ENCODE measurements around the gene GLIS1. TPM values are rescaled to one million over a fixed set of nuclear protein-coding genes. Genes with fewer than 3 reads are reported as not detected.

GLIS1 gene
- total RNA-seq, 1 donor from 2014 or later: 0.69 TPM

GRCh38 chr1:53485478-53486394 lies 253.2 kb downstream of the GLIS1 start:
- peak; percentile 85 for DNase-seq

- DNase-seq: no peak
These were observed 254.1 kb downstream of the GLIS1 start for GRCh38 chr1:53484705-53485477.

- DNase-seq: no peak
These were observed 255.3 kb downstream of the GLIS1 start for GRCh38 chr1:53483656-53484055.

- no peak for DNase-seq
These were observed 255.8 kb downstream of the GLIS1 start for GRCh38 chr1:53483170-53483569.

- no peak for DNase-seq
These were observed 256.4 kb downstream of the GLIS1 start for GRCh38 chr1:53482441-53483153.

GRCh38 chr1:53481456-53481855 lies 257.5 kb downstream of the GLIS1 start:
- no peak for DNase-seq

GRCh38 chr1:53480678-53481077 lies 258.3 kb downstream of the GLIS1 start:
- DNase-seq: no peak

- DNase-seq: no peak
These were observed 260.5 kb downstream of the GLIS1 start for GRCh38 chr1:53478502-53478818.

- peak; percentile 11 for DNase-seq
These were observed 261.1 kb downstream of the GLIS1 start for GRCh38 chr1:53477651-53478501.

- DNase-seq: no peak
These were observed 262.4 kb downstream of the GLIS1 start for GRCh38 chr1:53476579-53476978.

- no peak for DNase-seq
These were observed 263.3 kb downstream of the GLIS1 start for GRCh38 chr1:53475664-53476063.

GRCh38 chr1:53473463-53473862 lies 265.5 kb downstream of the GLIS1 start:
- no peak for DNase-seq

- no peak for DNase-seq
These were observed 268.0 kb downstream of the GLIS1 start for GRCh38 chr1:53471000-53471399.

GRCh38 chr1:53470584-53470983 lies 268.4 kb downstream of the GLIS1 start:
- DNase-seq: no peak

GRCh38 chr1:53470155-53470554 lies 268.8 kb downstream of the GLIS1 start:
- peak; percentile 13 for DNase-seq

GRCh38 chr1:53469373-53469772 lies 269.6 kb downstream of the GLIS1 start:
- no peak for DNase-seq

GRCh38 chr1:53468374-53468773 lies 270.6 kb downstream of the GLIS1 start:
- no peak for DNase-seq

GRCh38 chr1:53467391-53467790 lies 271.6 kb downstream of the GLIS1 start:
- DNase-seq: no peak

- DNase-seq: no peak
These were observed 273.7 kb downstream of the GLIS1 start for GRCh38 chr1:53465023-53465957.
